Peyer's patch (tissue), 4 donors: ENCODE results near the gene COL4A6. TPM values are rescaled to one million over a fixed set of nuclear protein-coding genes. Genes with fewer than 3 reads are reported as not detected.

Experiments used
- DNase-seq, 3 donors: peaks; one replicate each; pipeline ENCODE4 v3.0.0-alpha.2; 2017 to 2019
- H3K27ac ChIP-seq, 4 donors: fragments of 200-600 bp; sonication (generic); one replicate each; pipeline ENCODE4 v1.5.1; 2016 to 2019
- H3K27me3 ChIP-seq, 2 donors: fragments of 200-600 bp; sonication (generic); one replicate each; pipeline ENCODE4 v1.5.1; 2019
- H3K36me3 ChIP-seq, 3 donors: fragments of 200-600 bp; sonication (generic); one replicate each; pipeline ENCODE4 v1.5.1; 2016 to 2019
- H3K4me1 ChIP-seq, 4 donors: fragments of 200-600 bp; sonication (generic); one replicate each; pipeline ENCODE4 v1.5.1; 2016 to 2019
- H3K4me3 ChIP-seq, 4 donors: fragments of 200-600 bp; sonication (generic); 1 replicate in 3 of 4; 2 replicates in 1 of 4; pipeline ENCODE4 v1.5.1; 2016 to 2019; ENCODE audit warnings: mild to moderate bottlenecking in 1 of 4
- H3K9me3 ChIP-seq, 4 donors: fragments of 200-600 bp; sonication (generic); one replicate each; pipeline ENCODE4 v1.5.1; 2016 to 2019; ENCODE audit warnings: mild to moderate bottlenecking in 1 of 4
- CTCF ChIP-seq, 6 experiments: fragments of 450-650 bp in 4 of 6; fragments of 200-600 bp in 2 of 6; sonication (generic) in 1 of 6; IDR thresholded peaks; one replicate each; pipeline ENCODE4 v1.5.1; 2017 to 2019; ENCODE audit warnings: antibody characterized with exemption in 6 of 6, mild to moderate bottlenecking in 3 of 6, moderate library complexity in 1 of 6
- POLR2A ChIP-seq, 2 donors: fragments of 450-650 bp; IDR thresholded peaks; one replicate each; pipeline ENCODE4 v1.5.1; 2017; ENCODE audit warnings: antibody characterized with exemption in 2 of 2, mild to moderate bottlenecking in 2 of 2, moderate library complexity in 2 of 2
- total RNA-seq, 4 donors: library from RNA; depleted of rRNA; stranded (reverse); fragments of >200 nt; gene quantifications; one replicate each; pipeline ENCODE4 v1.1.0, GENCODE V29; 2016

Gene COL4A6
- total RNA-seq, 4 donors from 2014 or later, result 0.18 to 2.4 (median 0.89) TPM

- no peak overlapping the region for H3K27ac ChIP-seq
- no peak for TF ChIP-seq CTCF (IDR thresholded peaks at IDR 0.05)
- no peak for TF ChIP-seq POLR2A (IDR thresholded peaks at IDR 0.05)
- H3K9me3 ChIP-seq, result no peaks in the 10 kb centered on the region
- DNase-seq, result no peak
- H3K4me3 ChIP-seq, result no peak overlapping the region
- H3K4me1 ChIP-seq, result no peaks in the 10 kb centered on the region
- H3K36me3 ChIP-seq, result no peaks in the 10 kb centered on the region
- no peaks in the 10 kb centered on the region for H3K27me3 ChIP-seq
Measured at GRCh38 chrX:108114541-108114940, 323.7 kb downstream of the COL4A6 start.

Other genes with a start within 250 kb of the COL4A6 start
- gene COL4A5, start 1.4 kb upstream of the COL4A6 start, total RNA-seq, result 10 to 100 TPM in 1 of 4 donors, 1 to 10 TPM in 3; 1.2 to 18.2 (median 8.1) TPM